GM13977 (cell line): ENCODE measurements around the gene PPP6R1.

Experiments
- DNase-seq: peaks from one replicate; pipeline ENCODE4 v3.0.0; 2012; ENCODE audit warnings: low spot score
- in situ Hi-C: fragments of 300-500 bp; cut with MboI; formaldehyde crosslinking; loops from one replicate; pipeline ENCODE4 v1.12.0; 2022; ENCODE audit warnings: low sequenced_read_pairs, low pct_unique_long_range_greater_than_20kb, mixed read lengths, inconsistent platforms; ENCODE audit not compliant: unreplicated experiment
- TF ChIP-seq, protein P1 (sequence below): IDR thresholded peaks from 2 replicates; pipeline ENCODE4 v1.5.1; 2012; ENCODE audit warnings: mild to moderate bottlenecking, control low read depth; ENCODE audit not compliant: insufficient read depth; ENCODE audit errors: extremely low read depth, missing control alignments

PPP6R1 gene

GRCh38 chr19:55239004-55239403 is 19.8 kb downstream of the PPP6R1 start:
- TF ChIP-seq, protein P1, sequence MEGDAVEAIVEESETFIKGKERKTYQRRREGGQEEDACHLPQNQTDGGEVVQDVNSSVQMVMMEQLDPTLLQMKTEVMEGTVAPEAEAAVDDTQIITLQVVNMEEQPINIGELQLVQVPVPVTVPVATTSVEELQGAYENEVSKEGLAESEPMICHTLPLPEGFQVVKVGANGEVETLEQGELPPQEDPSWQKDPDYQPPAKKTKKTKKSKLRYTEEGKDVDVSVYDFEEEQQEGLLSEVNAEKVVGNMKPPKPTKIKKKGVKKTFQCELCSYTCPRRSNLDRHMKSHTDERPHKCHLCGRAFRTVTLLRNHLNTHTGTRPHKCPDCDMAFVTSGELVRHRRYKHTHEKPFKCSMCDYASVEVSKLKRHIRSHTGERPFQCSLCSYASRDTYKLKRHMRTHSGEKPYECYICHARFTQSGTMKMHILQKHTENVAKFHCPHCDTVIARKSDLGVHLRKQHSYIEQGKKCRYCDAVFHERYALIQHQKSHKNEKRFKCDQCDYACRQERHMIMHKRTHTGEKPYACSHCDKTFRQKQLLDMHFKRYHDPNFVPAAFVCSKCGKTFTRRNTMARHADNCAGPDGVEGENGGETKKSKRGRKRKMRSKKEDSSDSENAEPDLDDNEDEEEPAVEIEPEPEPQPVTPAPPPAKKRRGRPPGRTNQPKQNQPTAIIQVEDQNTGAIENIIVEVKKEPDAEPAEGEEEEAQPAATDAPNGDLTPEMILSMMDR: no peak
- DNase-seq: no peak
- in situ Hi-C loops: no loop called here

DNA sequence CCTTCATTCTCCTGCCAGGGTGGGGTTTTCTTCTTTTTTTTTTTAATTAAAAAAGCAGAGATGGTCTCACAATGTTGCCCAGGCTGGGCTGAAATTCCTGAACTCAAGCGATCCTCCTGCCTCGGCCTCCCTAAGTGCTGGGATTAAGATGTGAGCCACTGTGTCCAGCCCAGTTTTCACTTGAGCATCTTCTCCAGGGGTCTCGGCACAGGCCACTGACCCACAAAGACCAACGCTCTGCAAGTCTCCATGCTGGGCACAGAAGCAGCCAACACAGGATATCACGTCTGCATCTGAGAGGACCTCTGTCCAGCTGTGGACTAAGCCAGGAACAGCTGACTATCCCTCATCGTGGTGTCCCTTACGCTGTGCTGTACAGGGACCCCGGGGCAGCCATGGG is 20.8 kb downstream of the PPP6R1 start:
- no peak for DNase-seq
- TF ChIP-seq, protein P1: no peak
- in situ Hi-C loops: no loop called here

- in situ Hi-C loops: no loop called here
- no peak for DNase-seq
- TF ChIP-seq, protein P1: no peak
These were observed 25.8 kb downstream of the PPP6R1 start for GRCh38 chr19:55232986-55233385.

DNA sequence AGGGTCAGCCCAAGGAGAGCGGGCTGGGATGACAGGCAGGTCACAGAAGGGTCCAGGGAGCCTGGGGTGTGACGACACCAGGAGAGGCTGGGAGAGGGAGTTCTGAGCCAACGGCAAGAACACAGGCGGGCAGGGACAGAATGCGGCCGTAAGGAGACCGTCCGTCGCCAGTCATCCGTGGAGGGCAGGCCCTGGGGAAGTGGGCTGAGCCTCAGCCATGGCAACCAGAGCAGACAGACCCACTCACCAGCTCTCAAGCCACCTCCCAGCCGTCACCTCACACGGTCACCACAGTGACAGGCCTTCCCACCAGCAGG is 26.6 kb downstream of the PPP6R1 start:
- TF ChIP-seq, protein P1: no peak
- no peak for DNase-seq
- in situ Hi-C loops: no loop called here

- in situ Hi-C loops: no loop called here
- DNase-seq: no peak
- TF ChIP-seq, protein P1: no peak
These were observed 27.2 kb downstream of the PPP6R1 start for GRCh38 chr19:55231391-55232285.

GRCh38 chr19:55230780-55231179 is 28.0 kb downstream of the PPP6R1 start:
- TF ChIP-seq, protein P1: no peak
- in situ Hi-C loops: no loop called here
- DNase-seq: no peak
